H54 (cell line): ENCODE measurements around the gene CASR.

Experiments
- DNase-seq: peaks from one replicate; pipeline ENCODE4 v3.0.0; 2011; ENCODE audit warnings: low spot score, mixed read lengths; ENCODE audit not compliant: insufficient read length
- FAIRE-seq: peaks from 3 replicates; lab custom pipeline; 2011; peaks lifted over from hg19 to GRCh38; lab: Jason Lieb, UNC
- POLR2A ChIP-seq: IDR thresholded peaks from 2 replicates; pipeline ENCODE4 v1.6.1; 2011; ENCODE audit warnings: low read depth, mild to moderate bottlenecking, low read length

CASR gene

GRCh38 chr3:122260206-122260605, 76.7 kb downstream of the CASR start:
- TF ChIP-seq POLR2A: no peak
- no peak for FAIRE-seq
- no peak for DNase-seq

- FAIRE-seq (no peak), DNase-seq (no peak)
- no peak for TF ChIP-seq POLR2A
These were observed 79.6 kb downstream of the CASR start for GRCh38 chr3:122263058-122263457.

- DNase-seq (no peak), FAIRE-seq (no peak)
- TF ChIP-seq POLR2A: no peak
These were observed 80.6 kb downstream of the CASR start for GRCh38 chr3:122263974-122264588.

- DNase-seq (no peak), FAIRE-seq (no peak)
- no peak for TF ChIP-seq POLR2A
These were observed 82.5 kb downstream of the CASR start for GRCh38 chr3:122265957-122266356.

GRCh38 chr3:122268257-122269024, 85.0 kb downstream of the CASR start:
- no peak for TF ChIP-seq POLR2A
- FAIRE-seq (no peak), DNase-seq (no peak)

- FAIRE-seq (no peak), DNase-seq (no peak)
- TF ChIP-seq POLR2A: no peak
These were observed 85.6 kb downstream of the CASR start for GRCh38 chr3:122269045-122269444.

- FAIRE-seq: no peak
- TF ChIP-seq POLR2A: no peak
- DNase-seq: no peak
These were observed 87.9 kb downstream of the CASR start for GRCh38 chr3:122271246-122271898.

GRCh38 chr3:122272879-122273278, 89.4 kb downstream of the CASR start:
- no peak for TF ChIP-seq POLR2A
- FAIRE-seq (no peak), DNase-seq (no peak)

- FAIRE-seq: no peak
- no peak for TF ChIP-seq POLR2A
These were observed 90.0 kb downstream of the CASR start for GRCh38 chr3:122273498-122273897.

GRCh38 chr3:122281891-122282290, 98.4 kb downstream of the CASR start:
- FAIRE-seq: no peak
- no peak for DNase-seq
- TF ChIP-seq POLR2A: no peak

More at GRCh38 chr3:122273498-122273897, 90.0 kb downstream of the CASR start:
- no peak for DNase-seq

GRCh38 chr3:122283796-122284445, 100.5 kb downstream of the CASR start:
- DNase-seq: no peak
- no peak for FAIRE-seq
- no peak for TF ChIP-seq POLR2A

GRCh38 chr3:122284486-122284885, 101.0 kb downstream of the CASR start:
- DNase-seq (no peak), FAIRE-seq (no peak)
- TF ChIP-seq POLR2A: no peak

- no peak for DNase-seq
- FAIRE-seq: no peak
- no peak for TF ChIP-seq POLR2A
These were observed 110.9 kb downstream of the CASR start for GRCh38 chr3:122294359-122294758.
